Activated CD8-positive, alpha-beta memory T cell treated with anti-CD3 and anti-CD28 coated beads for 1 hour (primary cell): ENCODE measurements around the gene TBC1D19.
"Not testable (repeated sequence)": the region's sequence is repeated elsewhere in the genome, so short reads cannot be mapped to it uniquely, and the experiment has no call there.

Experiments
- DNase-seq, 2 donors: peaks; one replicate each; pipeline ENCODE4 v3.0.0-alpha.2; 2020; ENCODE audit warnings: low read depth in 1 of 2; ENCODE audit errors: extremely low read depth in 1 of 2

Gene TBC1D19

GRCh38 chr4:26583865-26584652 is at the start of gene TBC1D19:
TSS of gene TBC1D19 (plus strand) at chr4:26584084. CDS start at chr4:26584194, 110 bp downstream.
- DNase-seq, result peak; percentile 62 to 79

- no peak for DNase-seq
Measured at GRCh38 chr4:26542991-26543390, 40.9 kb upstream of the TBC1D19 start.

GRCh38 chr4:26544421-26544820 is 39.5 kb upstream of the TBC1D19 start:
- DNase-seq, result no peak

- not testable (repeated sequence) for DNase-seq
Measured at GRCh38 chr4:26548379-26548778, 35.5 kb upstream of the TBC1D19 start.

- DNase-seq, result no peak
Measured at GRCh38 chr4:26557164-26557563, 26.7 kb upstream of the TBC1D19 start.

- DNase-seq, result no peak
Measured at GRCh38 chr4:26558166-26558895, 25.6 kb upstream of the TBC1D19 start.

GRCh38 chr4:26566133-26566532 is 17.8 kb upstream of the TBC1D19 start:
- no peak for DNase-seq

GRCh38 chr4:26568446-26568994 is 15.4 kb upstream of the TBC1D19 start:
- no peak for DNase-seq

GRCh38 chr4:26570596-26570995 is 13.3 kb upstream of the TBC1D19 start:
- DNase-seq, result no peak

- no peak for DNase-seq
Measured at GRCh38 chr4:26573389-26573794, 10.5 kb upstream of the TBC1D19 start.

GRCh38 chr4:26574563-26574962 is 9.3 kb upstream of the TBC1D19 start:
- DNase-seq, result no peak

GRCh38 chr4:26576231-26576739 is 7.6 kb upstream of the TBC1D19 start:
- no peak for DNase-seq

- DNase-seq, result no peak
Measured at GRCh38 chr4:26577066-26577465, 6.8 kb upstream of the TBC1D19 start.

GRCh38 chr4:26579169-26579568 is 4.7 kb upstream of the TBC1D19 start:
- DNase-seq, result no peak

GRCh38 chr4:26581341-26581740 is 2.5 kb upstream of the TBC1D19 start:
- not testable (repeated sequence) for DNase-seq

- no peak for DNase-seq
Measured at GRCh38 chr4:26583538-26583864, 383 bp upstream of the TBC1D19 start.

- DNase-seq, result no peak
Measured at GRCh38 chr4:26584725-26585124, 841 bp downstream of the TBC1D19 start.

GRCh38 chr4:26589705-26590104 is 5.8 kb downstream of the TBC1D19 start:
- no peak for DNase-seq

- DNase-seq, result no peak
Measured at GRCh38 chr4:26590639-26591038, 6.8 kb downstream of the TBC1D19 start.

GRCh38 chr4:26593557-26593956 is 9.7 kb downstream of the TBC1D19 start:
- DNase-seq, result not testable (repeated sequence)

- DNase-seq, result no peak
Measured at GRCh38 chr4:26594371-26594770, 10.5 kb downstream of the TBC1D19 start.

GRCh38 chr4:26594778-26595177 is 10.9 kb downstream of the TBC1D19 start:
- no peak for DNase-seq
